SJCRH30 (cell line): ENCODE results near the gene CLASP1. TPM values are rescaled to one million over a fixed set of nuclear protein-coding genes. Genes with fewer than 3 reads are reported as not detected.
"Not testable (repeated sequence)": the region's sequence is repeated elsewhere in the genome, so short reads cannot be mapped to it uniquely, and the experiment has no call there.

ENCODE experiments used
- DNase-seq, 2 experiments: peaks; one replicate each; pipeline ENCODE4 v3.0.0-alpha.2; 2015 to 2020
- H3K27ac ChIP-seq: fragments of 250-450 bp; sonication (Bioruptor Pico); 2 replicates; pipeline ENCODE4 v1.5.1; 2020; ENCODE audit warnings: mild to moderate bottlenecking, moderate library complexity
- H3K27me3 ChIP-seq: fragments of 250-450 bp; sonication (Bioruptor Pico); 2 replicates; pipeline ENCODE4 v1.5.1; 2020; ENCODE audit warnings: mild to moderate bottlenecking, moderate library complexity
- H3K36me3 ChIP-seq: fragments of 250-450 bp; sonication (Bioruptor Pico); 2 replicates; pipeline ENCODE4 v1.5.1; 2020; ENCODE audit warnings: mild to moderate bottlenecking, moderate library complexity
- H3K4me1 ChIP-seq: fragments of 250-450 bp; sonication (Bioruptor Pico); 2 replicates; pipeline ENCODE4 v1.5.1; 2020; ENCODE audit warnings: mild to moderate bottlenecking, moderate library complexity
- H3K4me3 ChIP-seq: fragments of 250-450 bp; sonication (Bioruptor Pico); 2 replicates; pipeline ENCODE4 v1.5.1; 2020; ENCODE audit warnings: mild to moderate bottlenecking, moderate library complexity
- H3K9me3 ChIP-seq: fragments of 250-450 bp; sonication (Bioruptor Pico); replicated peaks from 2 replicates; pipeline ENCODE4 v1.5.1; 2020; ENCODE audit warnings: mild to moderate bottlenecking, moderate library complexity
- total RNA-seq: library from RNA; depleted of rRNA; stranded (reverse); fragments of >200 nt; shearing (Covaris generic); gene quantifications from 2 replicates; pipeline ENCODE4 v1.2.3, GENCODE V29; 2014

The CLASP1 gene
- total RNA-seq, 1 experiment from 2014 or later: 53.8 TPM

DNA sequence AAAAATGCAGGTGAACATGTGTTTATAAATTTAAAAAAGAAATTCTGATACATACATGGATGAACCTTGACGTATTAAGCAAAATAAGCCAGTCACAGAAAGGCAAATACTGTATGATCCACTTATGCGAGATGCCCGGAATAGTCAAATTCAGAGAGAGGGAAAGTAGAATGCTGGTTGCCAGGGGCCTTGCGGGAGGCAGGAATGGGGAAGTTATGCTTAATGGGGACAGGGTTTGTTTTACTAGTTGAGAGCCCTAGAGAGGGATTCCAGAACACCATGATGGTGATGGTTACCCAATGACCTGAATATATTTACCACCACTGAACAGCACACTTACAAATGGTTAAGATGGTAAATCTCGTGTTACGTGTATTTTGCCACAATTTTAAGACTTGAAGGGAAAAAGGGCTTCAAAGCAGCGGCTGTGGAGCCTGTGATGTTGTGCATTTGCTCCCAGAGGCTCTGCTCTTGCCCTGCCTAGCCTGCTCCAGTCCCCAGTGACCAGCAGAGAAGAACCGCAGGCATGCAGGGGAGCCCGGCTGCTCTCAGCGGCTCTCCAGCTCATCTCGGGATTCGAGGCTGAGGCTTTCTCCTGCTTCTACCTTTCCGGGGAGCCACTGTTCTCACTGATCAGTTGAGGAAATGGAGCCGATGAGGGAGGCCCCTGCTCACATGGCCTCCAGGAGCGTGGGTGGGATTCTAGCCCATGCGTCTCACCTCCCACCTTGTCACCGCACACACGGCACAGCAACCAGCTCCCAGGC lies 312.6 kb downstream of the CLASP1 start:
- Histone ChIP-seq H3K4me3 (peak overlapping the region; percentile 5; the same call in 1 of the 2 replicates), H3K27ac (peak overlapping the region; percentile 63), H3K36me3 (peaks cover 18% of the 10 kb centered on the region), H3K9me3 (no peaks in the 10 kb centered on the region), H3K27me3 (no peaks in the 10 kb centered on the region), H3K4me1 (peaks cover 34% of the 10 kb centered on the region)
- DNase-seq: peak; percentile 64 to 70

DNA sequence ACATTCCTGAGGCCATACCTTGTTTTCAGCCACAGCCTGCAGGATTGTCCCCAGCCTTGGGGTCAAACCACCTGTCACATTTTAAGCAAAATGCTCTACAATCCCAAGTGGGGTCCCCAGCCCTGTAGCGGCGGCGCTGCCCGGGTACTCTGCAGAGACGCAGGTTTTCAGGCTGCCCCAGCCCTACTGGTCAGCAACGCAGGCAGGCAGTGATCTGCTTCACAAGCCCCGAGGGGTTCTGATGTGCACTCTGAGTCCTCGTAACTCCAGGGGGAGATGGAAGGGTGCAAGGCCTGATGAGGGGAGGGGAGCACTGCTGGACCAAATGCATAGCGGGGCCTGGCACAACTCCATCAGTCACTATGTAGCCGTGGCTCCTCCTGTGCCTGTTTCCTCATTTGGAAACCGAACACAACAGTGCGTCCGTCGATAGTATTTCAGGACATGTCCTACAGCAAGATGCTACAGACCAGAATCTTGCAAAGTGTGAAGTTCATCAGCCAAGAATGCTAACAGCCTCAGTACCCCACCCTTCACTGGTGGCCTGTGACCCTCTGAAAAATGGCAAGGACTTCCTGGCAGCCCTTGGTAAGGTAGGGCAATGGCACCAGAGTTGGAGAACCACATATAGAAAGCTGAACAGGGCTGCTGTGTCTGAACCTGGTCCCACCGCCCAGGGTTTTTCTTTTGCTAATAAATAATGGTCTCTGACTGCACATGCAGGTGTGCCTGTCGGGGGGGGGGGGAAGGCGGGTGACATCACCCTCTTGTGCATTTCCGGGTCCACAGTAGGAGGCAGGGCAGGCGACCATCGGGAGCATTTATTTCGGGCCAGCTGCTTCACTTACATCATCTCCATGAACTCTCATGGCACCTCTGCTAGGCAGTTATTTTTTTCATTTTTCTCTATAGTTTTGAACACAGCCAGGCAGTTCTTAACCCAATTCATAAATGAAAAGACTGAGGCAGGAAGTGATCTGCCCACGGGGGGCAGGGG lies 313.7 kb downstream of the CLASP1 start:
- Histone ChIP-seq H3K4me3 (no peak overlapping the region; the same call in 1 of the 2 replicates), H3K27me3 (no peaks in the 10 kb centered on the region), H3K27ac (peak overlapping the region; percentile 63), H3K4me1 (peaks cover 34% of the 10 kb centered on the region), H3K36me3 (peaks cover 10% of the 10 kb centered on the region), H3K9me3 (no peaks in the 10 kb centered on the region)
- DNase-seq: peak; percentile 59 to 71

DNA sequence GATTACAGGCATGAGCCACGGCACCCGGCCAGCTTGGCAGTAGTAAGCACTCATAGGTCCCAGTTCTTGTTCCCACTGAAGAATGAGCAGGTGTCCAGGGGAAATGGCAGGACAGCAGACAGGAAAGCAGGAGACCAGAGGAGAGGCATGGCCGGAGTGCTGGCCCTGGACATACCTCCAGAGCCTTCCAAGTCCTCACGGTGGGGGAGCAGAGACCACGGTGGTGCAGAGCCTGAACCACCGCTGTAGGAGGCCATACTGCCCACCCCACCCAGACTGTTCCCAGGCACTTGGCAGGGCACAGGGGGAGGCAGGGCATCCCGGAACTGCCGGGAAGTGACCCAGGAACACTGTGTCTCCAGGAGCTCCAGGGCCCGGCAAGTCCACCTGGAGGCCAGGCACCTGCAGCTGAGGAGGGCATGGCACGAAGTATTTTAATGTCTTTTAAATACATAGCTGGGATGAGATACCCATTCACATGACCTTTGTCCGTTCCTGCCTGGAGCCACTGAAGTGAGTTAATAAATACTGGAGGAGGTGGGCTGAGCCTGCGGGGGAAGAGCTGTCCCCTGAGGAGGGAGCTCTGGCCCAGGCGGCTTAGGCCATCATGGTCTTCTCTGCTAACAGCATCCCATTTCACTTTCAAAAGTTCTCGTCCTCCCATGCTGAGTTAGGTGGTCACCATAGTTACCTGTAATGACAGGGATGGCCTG lies 314.5 kb downstream of the CLASP1 start:
- DNase-seq: no peak
- Histone ChIP-seq H3K36me3 (peaks cover 8% of the 10 kb centered on the region), H3K9me3 (no peaks in the 10 kb centered on the region), H3K4me1 (peaks cover 34% of the 10 kb centered on the region), H3K27me3 (no peaks in the 10 kb centered on the region), H3K4me3 (no peak overlapping the region), H3K27ac (no peak overlapping the region)

DNA sequence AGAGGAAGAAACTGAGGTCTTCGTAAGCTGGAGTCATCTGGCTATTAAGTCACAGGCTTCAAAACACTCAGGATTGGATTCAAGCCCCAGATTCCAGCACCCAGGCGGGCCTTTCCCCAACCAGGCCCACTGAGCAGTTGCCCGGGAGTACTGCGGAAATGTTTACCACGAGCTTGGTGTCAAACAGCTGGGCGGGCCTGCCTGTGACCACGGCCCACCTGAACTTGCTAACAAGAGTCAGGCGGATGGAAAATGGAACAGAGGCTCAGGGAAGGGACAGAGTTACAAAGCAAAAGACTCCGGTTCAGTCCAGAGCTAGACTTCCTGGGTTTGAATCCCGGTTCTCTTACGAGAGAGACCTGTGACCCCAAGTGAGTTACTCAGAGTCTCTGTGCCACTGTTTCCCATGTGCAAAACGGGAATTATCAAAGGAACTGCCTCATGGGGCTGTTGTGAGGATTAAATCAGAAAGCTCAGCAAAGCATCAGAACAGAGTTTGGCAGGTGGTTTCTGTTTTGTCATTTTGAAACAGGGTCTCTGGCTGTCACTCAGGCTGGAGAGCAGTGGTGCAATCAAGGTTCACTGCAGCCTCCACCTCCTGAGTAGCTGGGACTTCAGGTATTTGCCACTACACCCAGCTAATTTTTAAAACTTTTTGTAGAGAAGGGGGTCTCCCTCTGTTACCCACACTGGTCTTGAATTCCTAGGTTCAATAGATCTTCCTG lies 315.3 kb downstream of the CLASP1 start:
- Histone ChIP-seq H3K9me3 (no peaks in the 10 kb centered on the region), H3K4me1 (peaks cover 34% of the 10 kb centered on the region), H3K27ac (no peak overlapping the region), H3K36me3 (0 out of 2 replicates have a peak, but pooled peaks cover 3% of the 10 kb centered on the region), H3K27me3 (no peaks in the 10 kb centered on the region), H3K4me3 (no peak overlapping the region)
- peak in 1 of 2 experiments; percentile 38 for DNase-seq

DNA sequence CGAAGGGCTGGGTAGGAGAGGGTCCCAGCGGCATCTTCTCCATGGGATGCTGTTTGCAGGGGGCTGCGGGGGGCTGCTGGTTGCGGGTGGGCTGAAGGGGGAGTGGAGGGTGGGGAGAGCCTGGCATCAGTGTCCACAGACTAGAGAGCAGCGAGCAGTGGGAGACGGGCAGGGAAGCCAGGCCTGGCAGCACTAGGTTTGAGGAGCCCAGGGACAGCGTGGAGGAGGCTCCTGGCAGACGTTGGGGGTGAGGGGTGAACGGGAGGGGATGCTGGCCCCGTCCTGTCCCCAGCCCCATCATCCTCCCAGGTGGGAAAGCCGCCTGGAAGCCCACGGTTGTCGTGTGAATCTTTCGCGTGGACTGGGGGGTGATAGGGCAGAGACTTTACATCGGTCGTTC lies 316.0 kb downstream of the CLASP1 start:
- DNase-seq: no peak
- H3K4me3 ChIP-seq: no peak overlapping the region

DNA sequence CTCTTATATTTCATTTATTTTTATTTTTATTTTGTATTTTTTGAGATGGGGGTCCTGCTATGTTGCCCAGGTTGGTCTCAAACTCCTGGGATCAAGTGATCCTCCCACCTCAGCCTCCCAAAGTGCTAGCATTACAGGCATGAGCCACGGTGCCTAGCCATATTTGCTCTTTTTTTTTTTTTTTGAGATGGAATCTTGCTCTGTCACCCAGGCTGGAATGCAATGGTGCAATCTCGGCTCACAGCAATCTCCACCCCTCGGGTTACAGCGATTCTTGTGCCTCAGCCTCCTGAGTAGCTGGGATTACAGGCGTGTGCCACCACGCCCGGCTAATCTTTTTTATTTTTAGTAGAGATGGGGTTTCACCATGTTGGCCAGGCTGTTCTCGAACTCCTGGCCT lies 317.9 kb downstream of the CLASP1 start:
- peaks cover 18% of the 10 kb centered on the region for H3K4me1 ChIP-seq
- H3K27ac ChIP-seq, H3K4me3 ChIP-seq, DNase-seq, H3K9me3 ChIP-seq, H3K27me3 ChIP-seq, H3K36me3 ChIP-seq: not testable (repeated sequence)

More for the DNA sequence above, 316.0 kb downstream of the CLASP1 start:
- Histone ChIP-seq H3K4me1 (peaks cover 34% of the 10 kb centered on the region), H3K36me3 (0 out of 2 replicates have a peak, but pooled peaks cover 3% of the 10 kb centered on the region), H3K27me3 (no peaks in the 10 kb centered on the region), H3K27ac (no peak overlapping the region), H3K9me3 (no peaks in the 10 kb centered on the region)

DNA sequence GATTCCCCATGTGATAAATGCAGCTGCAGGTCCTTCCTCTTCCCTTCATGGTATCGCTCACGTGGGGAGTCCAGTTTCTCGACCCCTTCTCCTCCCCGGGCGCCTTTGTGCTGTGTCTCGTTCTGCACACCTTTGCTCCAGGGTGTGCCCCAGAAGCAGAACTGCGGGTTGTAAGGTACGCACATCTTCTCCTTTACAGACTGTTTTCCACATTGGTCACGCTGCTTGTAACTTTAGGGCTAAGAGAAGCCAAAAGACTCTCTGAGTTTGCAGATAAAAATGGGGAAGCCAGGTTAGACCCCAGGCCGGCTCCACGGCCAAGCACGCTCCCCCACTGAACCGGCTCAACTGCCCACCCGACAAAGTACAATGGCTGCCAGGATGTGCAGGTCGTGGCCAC lies 318.3 kb downstream of the CLASP1 start:
- no peak overlapping the region for H3K27ac ChIP-seq
- no peak overlapping the region for H3K4me3 ChIP-seq
- H3K36me3 ChIP-seq: no peaks in the 10 kb centered on the region
- H3K9me3 ChIP-seq: no peaks in the 10 kb centered on the region
- no peaks in the 10 kb centered on the region for H3K27me3 ChIP-seq
- H3K4me1 ChIP-seq: peaks cover 13% of the 10 kb centered on the region
- DNase-seq: no peak

DNA sequence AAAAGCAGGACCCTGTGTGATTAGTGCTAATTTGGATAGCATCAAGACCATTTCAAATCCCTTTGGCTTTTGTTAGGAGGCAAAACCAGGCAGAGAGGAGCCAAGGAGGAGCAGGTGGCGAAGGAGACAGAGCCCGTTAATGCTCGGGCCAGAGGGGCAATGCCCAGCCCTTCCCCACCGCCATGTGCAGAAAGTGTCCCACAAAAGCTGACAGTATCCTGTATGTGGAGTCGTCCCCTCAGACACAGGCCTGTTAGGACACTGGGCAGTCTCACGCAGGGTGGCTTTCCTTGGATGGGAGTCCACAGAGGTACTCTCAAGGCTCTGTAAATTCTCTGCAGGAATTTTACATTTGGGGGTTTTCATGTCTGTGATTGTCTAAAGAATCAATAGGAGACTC lies 319.5 kb downstream of the CLASP1 start:
- H3K4me1 ChIP-seq: 0 out of 2 replicates have a peak, but pooled peaks cover 3% of the 10 kb centered on the region
- no peaks in the 10 kb centered on the region for H3K27me3 ChIP-seq
- H3K36me3 ChIP-seq: no peaks in the 10 kb centered on the region
- H3K4me3 ChIP-seq: no peak overlapping the region
- no peak for DNase-seq
- no peak overlapping the region for H3K27ac ChIP-seq
- H3K9me3 ChIP-seq: no peaks in the 10 kb centered on the region

DNA sequence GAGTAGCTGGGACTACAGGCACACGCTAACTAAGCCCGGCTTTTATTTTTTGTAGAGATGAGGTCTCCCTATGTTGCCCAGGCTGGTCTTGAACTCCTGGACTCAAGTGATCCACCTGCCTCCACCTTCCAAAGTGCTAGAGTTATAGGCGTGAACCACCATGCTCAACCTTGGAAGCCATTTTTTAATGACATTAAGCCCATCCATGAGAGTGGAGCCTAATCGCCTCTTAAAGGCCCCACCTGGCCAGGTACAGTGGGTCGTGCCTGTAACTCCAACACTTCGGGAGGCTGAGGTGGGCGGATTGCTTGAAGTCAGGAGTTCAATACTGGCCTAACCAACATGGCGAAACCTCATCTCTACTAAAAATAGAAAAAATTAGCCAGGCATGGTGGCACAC lies 322.6 kb downstream of the CLASP1 start:
- Histone ChIP-seq H3K27ac (no peak overlapping the region), H3K4me1 (peaks cover 10% of the 10 kb centered on the region), H3K27me3 (no peaks in the 10 kb centered on the region), H3K36me3 (no peaks in the 10 kb centered on the region), H3K9me3 (no peaks in the 10 kb centered on the region), H3K4me3 (no peak overlapping the region)
- DNase-seq: no peak

DNA sequence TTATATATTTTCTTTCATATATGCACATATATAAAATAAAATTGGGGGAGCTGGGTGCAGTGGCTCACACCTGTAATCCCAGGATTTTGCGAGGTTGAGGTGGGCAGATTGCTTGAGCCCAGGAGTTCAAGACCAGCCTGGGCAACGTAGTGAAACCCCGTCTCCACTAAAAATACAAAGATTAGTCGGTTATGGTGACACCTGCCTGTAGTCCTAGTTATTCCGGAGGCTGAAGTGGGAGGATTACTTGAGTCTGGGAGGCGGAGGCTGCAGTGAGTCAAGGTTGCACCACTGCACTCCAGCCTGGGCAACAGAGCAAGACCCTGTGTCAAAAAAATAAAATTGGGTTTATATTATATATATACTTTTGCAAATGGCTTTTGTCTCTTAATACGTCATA lies 324.7 kb downstream of the CLASP1 start:
- no peaks in the 10 kb centered on the region for H3K9me3 ChIP-seq
- H3K27me3 ChIP-seq: no peaks in the 10 kb centered on the region
- H3K4me3 ChIP-seq: no peak overlapping the region
- H3K36me3 ChIP-seq: no peaks in the 10 kb centered on the region
- no peak for DNase-seq
- no peak overlapping the region for H3K27ac ChIP-seq
- peaks cover 10% of the 10 kb centered on the region for H3K4me1 ChIP-seq

DNA sequence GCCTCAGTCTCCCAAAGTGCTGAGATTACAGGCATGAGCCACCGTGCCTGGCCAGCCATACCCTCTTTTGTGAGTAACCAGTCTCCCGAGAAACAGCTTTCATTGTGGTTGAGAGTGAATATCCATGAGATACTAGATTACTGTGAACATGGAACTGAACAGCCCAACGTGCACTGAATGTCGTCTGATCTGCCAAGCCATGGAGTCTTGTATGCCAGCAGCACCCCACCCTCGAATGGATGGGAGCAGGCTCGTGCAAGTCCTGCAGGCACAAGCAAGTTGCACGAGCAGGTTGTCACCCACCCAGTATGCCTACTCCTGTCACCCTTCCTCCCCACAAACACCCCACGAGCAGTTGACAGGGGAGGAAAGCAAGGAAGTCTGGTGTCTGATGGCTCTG lies 327.8 kb downstream of the CLASP1 start:
- DNase-seq: no peak
- no peak overlapping the region for H3K4me3 ChIP-seq
- peaks cover 10% of the 10 kb centered on the region for H3K4me1 ChIP-seq
- no peaks in the 10 kb centered on the region for H3K36me3 ChIP-seq
- H3K27me3 ChIP-seq: no peaks in the 10 kb centered on the region
- H3K9me3 ChIP-seq: no peaks in the 10 kb centered on the region
- H3K27ac ChIP-seq: no peak overlapping the region

DNA sequence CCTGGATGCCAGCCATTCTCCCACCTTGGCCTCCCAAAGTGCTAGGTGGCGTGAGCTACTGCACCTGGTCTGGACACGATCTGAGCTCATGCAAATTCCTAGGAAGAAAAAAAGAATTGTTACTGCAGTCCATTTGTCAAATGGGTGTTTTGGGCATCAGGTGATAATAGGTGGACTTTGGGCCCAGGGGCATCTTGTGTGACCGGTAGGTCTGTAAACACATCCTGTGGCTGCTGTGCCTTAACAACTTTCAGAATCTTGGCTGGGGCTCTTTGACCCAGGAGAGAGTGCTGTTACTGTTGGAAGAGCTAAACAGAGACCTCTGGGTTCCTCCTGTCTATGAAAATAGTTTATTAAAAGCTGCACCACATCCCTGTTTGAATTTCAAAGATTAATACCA lies 329.3 kb downstream of the CLASP1 start:
- no peak for DNase-seq
- H3K27ac ChIP-seq: no peak overlapping the region

DNA sequence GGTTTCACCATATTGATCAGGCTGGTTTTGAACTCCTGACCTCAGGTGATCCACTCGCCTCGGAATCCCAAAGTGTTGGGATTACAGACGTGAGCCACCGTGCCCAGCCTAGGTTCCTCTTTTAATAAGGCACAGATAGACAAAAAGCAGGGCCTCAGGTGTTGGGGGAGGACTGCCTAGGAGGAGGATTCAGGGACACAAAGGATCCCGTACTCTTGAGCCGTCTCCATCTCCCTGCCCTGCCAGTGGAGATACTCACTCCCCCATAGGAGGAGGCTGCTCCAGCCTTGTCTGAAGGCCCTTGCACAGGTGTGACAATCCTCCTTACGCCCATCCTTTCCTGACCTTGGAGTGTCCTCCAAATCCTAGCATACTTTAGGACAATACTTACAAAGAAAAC lies 332.3 kb downstream of the CLASP1 start:
- H3K27ac ChIP-seq: no peak overlapping the region
- no peak for DNase-seq
- H3K36me3 ChIP-seq: no peaks in the 10 kb centered on the region
- H3K4me1 ChIP-seq: no peaks in the 10 kb centered on the region
- no peaks in the 10 kb centered on the region for H3K9me3 ChIP-seq
- H3K4me3 ChIP-seq: no peak overlapping the region
- H3K27me3 ChIP-seq: no peaks in the 10 kb centered on the region

More for the DNA sequence above, 329.3 kb downstream of the CLASP1 start:
- Histone ChIP-seq H3K4me3 (no peak overlapping the region), H3K9me3 (no peaks in the 10 kb centered on the region), H3K4me1 (peaks cover 10% of the 10 kb centered on the region), H3K27me3 (no peaks in the 10 kb centered on the region), H3K36me3 (no peaks in the 10 kb centered on the region)

DNA sequence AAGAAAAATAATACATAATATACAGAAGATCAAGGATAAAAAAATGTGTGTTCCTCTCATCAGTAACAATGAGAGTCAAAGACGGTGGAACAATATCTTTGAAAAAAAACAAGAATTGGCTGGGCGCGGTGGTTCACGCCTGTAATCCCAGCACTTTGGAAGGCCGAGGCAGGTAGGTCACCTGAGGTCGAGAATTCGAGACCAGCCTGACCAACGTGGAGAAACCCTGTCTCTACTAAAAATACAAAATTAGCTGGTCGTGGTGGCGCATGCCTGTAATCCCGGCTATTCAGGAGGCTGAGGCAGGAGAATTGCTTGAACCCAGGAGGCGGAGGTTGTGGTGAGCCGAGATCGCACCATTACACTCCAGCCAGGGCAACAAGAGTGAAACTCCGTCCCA lies 335.6 kb downstream of the CLASP1 start:
- not testable (repeated sequence) for H3K9me3 ChIP-seq, H3K27ac ChIP-seq, H3K36me3 ChIP-seq, H3K27me3 ChIP-seq, H3K4me1 ChIP-seq, H3K4me3 ChIP-seq, DNase-seq
